ENCODE results near the gene INTS1.
"Not testable (repeated sequence)": the region's sequence is repeated elsewhere in the genome, so short reads cannot be mapped to it uniquely, and the experiment has no call there.

The INTS1 gene

DNA sequence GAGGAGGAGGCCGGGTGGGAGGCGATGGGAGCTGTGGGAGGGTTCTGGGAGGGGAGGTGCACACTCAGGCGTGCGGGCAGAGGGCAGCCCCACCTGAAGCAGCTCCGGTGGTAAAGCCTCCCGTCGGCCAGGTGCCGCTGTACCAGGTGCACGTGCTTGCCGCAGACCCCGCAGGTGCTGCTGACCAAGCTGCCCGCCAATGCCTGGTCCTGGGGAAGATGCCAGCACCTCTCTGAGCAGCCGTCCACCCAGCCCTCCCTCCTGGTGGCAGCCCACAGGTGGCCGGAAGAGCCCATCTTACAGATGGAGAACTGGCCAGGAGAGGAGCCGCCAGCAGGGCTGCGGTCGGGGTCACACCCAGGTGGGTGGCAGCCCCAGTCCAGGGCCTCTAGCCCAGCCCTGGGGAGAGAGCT is 57.6 kb downstream of the INTS1 start:
- DNase-seq (ENCODE audit: low spot score) = no peak

DNA sequence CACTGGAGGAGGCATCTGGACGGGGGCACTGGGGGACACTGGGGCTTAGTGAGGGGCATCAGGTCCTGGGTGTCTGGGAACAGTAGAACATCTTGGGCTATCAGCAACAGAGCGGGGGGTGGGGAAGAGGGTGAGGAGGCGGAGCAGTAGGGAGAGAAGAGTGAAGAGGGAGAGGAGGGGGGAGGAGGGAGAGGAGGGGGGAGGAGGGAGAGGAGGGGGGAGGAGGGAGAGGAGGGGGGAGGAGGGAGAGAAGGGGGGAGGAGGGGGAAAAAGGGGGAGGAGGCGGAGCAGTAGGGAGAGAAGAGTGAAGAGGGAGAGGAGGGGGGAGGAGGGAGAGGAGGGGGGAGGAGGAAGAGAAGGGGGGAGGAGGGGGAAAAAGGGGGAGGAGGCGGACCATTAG is 58.2 kb downstream of the INTS1 start:
- DNase-seq (ENCODE audit: low spot score) = not testable (repeated sequence)

DNA sequence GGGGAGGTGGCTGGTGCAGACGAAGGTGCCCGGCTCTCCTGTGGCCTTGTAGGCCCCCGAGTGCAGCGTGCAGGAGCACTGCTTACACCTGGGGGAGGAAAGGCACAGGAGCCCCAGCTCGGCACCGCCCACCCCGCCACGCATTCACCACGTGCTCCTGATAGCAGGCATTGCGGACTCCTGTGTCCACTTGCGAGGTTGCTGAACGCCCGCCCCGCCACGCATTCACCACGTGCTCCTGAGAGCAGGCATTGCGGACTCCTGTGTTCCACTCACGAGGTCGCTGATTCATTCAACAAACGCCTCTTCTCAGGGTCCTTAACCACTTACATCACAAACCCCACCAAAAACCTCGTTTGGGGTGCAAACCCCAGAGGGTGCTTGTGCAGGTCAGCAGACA is 58.8 kb downstream of the INTS1 start:
- DNase-seq (ENCODE audit: low spot score) = no peak

DNA sequence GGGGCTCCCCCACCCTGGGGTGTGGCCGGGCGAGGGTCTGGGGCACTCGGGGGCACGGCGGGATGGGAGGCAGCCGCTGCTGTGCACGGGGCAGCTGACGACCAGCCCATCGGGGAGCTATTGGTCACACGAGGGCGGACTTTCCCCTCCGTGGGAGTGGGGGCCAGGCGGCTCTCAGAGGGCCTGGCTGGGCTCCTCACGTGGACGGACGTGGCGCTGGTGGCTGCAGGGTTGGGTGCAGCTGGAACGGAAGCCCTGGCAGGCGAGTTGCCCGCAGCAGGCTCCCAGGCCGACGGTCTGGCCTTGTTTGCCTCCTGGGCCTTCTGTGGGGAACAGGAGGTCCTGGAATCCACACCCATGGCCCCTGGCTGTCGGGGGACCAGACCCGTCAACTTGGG is 59.3 kb downstream of the INTS1 start:
- DNase-seq (ENCODE audit: low spot score) = no peak

DNA sequence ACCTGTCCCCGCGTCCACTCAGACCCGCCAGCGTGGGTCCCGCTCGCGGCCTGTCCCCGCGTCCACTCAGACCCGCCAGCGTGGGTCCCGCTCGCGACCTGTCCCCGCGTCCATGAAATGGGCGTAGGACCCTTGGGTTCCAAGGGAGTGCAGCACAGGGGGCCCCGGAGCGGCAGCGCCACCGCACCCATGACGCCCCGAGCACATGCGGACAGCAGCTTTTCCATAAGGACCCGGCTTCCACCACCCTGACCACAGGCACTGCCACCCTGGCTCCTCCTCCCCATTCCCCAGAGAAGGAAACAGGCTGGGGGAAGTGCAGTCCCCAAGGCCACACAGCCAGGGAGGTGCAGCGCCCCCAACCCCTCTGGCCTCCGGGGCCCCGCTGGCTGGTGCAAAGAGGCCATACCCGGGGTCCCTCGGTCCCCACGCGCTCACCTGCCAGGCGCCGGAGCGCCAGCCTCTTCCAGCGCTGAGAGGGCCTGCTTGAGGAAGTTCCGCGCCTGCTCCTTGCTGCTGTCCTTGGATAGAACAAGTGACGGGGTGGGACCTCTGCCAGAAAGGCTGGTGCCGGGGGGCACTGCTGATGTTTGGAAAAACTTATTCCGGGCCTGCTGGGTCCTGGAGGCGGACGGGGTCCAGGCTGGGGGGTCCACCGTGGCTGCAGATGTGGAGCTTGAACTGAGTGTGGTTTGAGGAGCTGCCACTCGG is 59.8 kb downstream of the INTS1 start:
- DNase-seq (ENCODE audit: low spot score) = no peak

DNA sequence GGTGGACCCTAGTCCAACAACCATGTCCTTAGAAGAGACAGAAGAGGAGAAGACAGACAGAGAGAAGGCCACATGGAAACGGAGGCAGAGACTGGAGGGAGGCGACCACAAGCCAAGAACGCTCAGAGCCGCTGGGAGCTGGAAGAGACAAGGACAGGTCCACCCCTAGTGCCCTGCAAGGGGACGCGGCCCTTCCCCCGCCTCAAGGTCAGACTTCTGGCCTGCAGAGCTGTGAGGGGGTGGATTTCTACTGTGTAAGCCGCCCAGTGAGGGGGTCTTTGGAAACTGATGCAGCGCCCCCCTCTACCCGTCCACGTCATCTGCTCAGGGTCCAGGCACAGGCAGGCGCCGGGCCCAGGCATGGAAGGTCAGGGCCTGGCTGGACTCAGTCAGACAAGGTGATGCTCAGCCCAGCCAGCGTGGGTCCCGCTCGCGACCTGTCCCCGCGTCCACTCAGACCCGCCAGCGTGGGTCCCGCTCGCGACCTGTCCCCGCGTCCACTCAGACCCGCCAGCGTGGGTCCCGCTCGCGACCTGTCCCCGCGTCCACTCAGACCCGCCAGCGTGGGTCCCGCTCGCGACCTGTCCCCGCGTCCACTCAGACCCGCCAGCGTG is 60.5 kb downstream of the INTS1 start:
- DNase-seq (ENCODE audit: low spot score) = not testable (repeated sequence)

DNA sequence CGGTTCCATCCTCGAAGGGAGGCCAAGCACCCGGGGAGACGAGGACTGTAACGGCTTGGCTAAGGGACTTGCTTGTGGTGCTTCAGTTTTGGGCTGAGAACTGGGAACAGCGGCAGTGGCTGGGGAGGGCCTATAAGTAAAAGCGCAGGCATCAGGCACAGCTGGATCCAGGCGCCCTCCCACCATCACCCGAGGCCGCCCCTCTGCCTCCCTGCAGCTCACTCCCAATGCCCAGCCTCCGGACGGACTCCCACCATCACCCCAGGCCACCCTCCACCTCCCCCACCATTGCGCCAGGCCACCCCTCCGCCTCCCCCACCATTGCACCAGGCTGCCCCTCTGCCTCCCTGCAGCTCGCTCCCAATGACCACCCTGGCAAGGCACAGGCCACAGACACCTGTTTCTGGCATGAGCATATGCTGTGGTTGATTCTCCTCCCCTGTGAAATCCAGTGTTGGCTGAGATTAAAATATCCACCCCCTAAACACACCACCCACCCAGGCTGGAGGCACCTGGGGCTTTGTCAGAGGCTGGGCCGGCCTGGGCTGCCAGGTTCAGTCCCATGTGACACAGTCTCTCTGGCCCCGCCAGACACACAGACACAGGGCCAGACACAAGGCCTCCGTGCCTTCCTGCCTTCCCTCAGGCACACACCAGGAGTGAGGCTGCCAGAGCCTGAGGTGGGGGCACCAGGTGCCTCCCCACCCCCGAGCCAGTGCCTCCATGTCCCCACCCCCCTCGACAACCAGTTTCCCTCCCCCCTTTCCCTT is 61.6 kb downstream of the INTS1 start:
- no peak for DNase-seq (ENCODE audit: low spot score)

DNA sequence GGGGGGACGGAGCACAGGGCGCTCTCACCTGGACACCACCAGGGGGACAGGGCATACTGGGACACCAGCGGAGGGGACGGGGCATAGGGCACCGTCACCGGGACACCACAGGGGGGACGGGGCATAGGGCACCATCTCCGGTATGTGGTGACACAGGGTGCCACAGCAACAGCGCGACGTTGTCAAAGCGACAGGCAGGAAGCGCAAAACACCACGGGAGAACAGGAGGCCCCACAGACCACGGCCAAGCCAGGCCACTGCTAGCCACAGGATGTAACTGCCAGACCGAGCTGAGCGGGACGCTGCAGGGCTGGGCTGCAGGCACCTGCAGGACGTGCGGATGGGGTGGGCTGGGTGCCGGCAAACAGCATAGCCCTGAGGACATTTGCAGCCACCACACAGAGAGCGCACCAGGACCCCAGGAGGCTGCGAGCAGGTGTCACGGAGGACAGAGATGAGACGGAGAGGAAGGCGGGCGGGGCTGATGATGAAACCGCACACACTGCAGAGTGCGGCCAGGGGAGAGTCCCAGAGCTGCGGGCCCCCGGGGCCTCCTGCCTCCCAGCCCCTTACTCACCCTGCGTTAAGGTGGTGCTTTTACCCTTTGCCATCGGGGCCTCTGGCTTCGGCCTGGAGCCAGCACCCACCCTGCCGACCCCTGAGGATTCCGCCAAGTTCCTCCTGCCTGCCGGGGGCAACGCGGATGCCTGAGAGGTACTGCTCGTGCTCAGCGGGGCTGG is 62.4 kb downstream of the INTS1 start:
- DNase-seq (ENCODE audit: low spot score) = no peak

DNA sequence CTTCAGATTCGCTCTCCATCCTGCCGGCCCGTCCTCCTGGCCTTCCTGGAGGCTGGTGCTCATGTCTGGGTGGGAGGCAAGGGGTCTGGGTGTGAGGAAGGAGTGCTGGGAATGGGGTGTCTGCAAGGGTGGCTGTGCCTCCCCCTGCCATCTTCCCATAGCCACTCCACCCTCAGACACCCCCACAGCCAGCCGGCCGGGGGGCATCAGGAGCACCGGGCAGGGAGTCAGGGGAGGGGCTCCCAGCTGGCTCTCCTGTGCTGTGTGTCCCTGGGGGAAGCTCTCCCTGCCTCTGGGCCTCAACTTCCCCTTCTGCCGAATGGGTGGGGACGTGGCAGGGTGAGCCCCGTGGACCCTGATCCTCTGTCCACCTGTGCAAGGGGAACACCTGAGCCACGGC is 63.6 kb downstream of the INTS1 start:
- DNase-seq (ENCODE audit: low spot score) = no peak

DNA sequence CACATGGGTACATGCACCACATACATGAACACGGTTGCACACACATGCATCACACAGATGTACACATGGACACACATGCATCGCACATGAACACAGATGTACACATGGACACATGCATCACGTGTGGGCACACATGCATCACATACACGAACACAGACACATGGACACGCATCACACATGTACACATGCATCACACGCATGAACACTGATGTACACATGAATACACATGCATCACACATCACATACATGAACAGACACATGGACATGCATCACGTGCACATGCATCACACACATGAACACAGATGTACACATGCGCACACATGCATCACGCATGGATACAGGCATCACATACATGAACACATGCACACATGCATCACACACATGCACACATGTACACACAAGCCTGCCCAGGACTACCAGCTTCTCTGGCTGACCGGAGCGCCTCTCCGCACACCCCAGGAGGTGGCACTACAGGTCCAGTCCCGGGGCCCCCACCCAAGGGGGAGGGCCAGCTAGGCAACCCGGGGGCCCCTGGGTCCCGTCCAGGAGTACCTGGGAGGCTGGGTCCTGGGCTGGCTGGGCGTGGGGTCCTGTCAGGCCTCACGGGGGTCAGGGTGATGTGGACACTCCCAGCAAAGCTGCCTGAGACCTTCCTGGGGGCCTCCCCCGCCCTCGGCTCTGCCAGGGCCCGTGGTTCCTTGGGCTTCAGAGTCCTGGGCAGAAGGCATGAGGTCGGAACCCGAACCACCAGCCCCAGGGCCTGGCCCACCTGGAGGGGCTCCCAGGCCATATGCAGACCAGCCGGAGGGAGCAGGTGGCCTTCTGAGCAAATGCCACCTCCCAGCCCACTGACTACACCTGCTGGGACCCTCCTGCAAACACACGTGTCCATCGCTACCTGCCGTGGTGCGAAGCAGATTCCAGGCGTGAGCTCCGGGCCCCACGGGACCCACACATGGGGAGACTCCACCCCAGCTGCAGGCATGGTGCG is 64.5 kb downstream of the INTS1 start:
- no peak for DNase-seq (ENCODE audit: low spot score)

DNA sequence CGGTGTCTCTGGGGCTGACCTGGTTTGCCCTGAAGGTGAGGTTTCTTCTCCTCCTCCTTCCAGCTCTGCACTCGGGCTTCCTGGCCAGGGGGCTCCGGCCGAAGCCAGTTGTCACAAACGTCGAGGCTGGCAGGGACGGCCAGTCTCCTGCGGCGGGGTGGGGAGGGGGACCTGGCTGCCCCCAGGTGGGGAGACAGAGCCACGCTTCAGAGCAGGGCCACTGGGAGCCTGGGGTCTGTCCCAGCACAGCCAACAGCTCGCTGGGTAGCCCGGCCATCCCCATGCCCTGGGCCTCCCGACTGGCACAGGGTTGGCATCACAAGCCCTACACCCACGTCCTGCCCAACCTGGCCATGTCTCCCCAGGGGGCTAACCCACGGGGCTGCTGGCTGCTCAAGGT is 65.4 kb downstream of the INTS1 start:
- DNase-seq (ENCODE audit: low spot score) = no peak

DNA sequence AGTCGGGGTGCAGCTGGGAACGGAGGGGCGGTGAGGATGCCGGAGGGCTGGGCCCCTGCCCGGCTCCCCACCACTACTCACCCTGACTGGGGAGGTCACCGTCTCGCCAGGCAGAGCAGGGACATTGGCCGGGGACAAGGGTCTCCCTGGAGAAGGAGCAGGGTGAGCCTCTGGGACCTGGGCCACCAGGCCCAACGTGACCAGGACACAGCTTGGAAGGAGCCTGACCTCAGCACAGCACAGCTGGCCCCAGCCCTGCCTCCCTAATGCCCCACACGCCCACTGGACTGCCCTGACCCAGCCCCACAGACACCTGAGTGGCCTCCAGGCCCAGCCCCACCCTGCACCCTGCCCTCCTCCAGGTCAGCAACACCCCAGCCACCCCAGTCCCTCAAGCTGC is 66.0 kb downstream of the INTS1 start:
- no peak for DNase-seq (ENCODE audit: low spot score)

DNA sequence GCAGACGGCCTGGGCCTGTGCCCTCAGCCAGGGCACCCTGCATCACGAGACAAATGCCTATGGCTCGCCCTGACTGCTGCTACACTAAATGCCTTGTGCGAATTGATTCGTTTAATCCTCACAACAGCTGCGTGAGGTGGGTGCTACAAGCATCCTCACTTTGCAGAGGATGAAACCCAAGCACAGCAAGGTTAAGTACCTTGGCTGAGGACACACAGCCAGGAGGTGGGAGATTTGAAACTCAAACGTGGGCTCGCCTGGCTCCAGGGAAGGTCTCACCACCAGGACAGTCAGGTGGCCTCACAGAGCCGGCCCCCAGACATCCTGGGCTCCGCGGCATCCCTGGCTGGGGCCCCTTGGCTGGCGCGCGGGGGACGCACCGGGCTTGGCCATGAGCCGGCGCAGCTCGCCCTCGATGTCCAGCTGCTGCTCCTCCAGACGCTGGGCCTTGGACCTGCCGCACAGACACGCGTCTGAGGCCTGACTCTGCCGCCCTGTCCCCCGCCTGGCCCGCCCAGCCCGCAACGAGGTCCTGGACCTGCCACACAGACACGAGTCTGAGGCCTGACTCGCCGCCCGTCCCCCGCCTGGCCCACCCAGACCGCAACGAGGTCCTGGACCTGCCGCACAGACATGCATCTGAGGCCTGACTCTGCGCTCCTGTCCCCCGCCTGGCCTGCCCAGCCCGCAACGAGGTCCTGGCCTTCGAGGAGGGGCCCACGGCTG is 66.9 kb downstream of the INTS1 start:
- no peak for DNase-seq (ENCODE audit: low spot score)

DNA sequence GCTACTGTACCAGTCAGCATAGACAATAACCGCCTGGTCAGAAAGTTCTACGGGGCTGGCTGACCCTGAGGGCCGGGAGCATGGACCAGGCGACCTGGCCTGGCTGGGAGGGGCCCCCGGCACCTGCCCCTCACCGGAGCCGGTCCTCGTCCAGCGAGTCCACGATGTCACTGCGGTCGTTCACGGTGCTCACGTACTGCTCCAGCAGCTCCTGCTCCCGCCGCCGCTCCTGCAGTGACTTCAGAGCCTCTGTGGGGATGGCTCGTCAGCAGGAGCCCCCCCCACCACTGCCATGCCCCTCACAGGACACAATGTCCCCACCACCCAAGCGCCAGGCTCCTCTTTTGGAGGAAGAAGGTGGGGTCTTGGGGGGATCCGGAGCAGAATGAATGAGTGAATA is 67.6 kb downstream of the INTS1 start:
- no peak for DNase-seq (ENCODE audit: low spot score)

DNA sequence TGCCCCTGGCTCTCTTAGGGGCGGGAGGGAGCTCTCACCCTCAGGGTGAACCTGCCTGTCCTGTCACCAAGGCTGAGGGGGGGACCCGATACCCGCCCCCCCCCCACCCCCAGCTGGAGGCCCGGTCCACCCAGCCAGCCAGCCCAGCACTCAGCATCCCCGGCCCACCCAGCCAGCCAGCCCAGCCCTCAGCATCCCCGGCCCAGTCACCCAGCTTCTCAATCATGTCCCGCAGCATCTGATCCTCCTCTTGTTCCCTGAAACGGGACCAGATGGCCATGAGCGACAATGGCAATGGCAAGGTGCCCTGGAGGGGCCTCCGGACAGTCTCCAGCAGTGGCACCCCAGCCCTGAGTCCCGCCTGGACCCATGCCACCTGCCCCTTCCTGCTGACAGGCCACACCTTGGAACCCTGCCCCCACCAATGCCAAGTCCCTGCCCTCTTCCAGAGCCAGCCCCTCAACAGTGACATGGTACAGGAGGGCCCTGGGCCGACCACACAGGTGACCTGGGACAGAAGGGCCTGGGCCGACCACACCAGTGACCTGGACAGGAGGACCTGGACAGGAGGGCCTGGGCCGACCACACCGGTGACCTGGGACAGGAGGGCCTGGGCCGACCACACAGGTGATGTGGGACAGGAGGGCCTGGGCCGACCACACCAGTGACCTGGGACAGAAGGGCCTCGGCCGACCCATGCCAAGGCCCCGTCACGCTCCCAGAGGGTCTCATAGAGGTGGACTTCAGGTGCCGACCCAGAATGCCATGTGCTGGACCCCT is 69.1 kb downstream of the INTS1 start:
- no peak for DNase-seq (ENCODE audit: low spot score)

DNA sequence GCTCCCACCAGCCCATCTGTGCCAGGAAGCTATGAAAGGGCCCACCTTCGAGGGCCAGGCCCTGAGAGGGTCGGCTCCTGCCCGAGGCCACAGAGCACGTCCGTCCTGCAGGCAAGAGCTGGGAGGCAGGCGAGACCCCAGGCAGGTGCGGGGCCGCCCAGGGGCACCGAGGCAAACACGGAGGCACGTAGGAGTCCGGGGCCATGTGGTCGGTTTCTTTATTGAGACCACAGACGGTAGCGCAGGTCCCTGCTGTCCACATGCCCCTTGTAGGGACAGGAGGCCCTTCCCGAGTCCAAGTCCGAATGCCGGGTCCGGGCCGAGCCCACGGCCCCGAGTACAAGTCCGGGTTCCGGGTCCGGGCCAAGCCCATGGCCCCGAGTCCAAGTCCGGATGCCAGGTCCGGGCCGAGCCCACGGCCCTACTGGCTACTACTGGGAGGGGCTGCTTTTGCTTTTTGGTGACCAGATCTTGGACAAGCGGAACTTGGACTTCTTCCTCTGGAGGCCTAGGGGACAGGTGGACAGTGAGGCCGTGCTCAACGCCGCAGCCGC is 69.9 kb downstream of the INTS1 start:
- no peak for DNase-seq (ENCODE audit: low spot score)

DNA sequence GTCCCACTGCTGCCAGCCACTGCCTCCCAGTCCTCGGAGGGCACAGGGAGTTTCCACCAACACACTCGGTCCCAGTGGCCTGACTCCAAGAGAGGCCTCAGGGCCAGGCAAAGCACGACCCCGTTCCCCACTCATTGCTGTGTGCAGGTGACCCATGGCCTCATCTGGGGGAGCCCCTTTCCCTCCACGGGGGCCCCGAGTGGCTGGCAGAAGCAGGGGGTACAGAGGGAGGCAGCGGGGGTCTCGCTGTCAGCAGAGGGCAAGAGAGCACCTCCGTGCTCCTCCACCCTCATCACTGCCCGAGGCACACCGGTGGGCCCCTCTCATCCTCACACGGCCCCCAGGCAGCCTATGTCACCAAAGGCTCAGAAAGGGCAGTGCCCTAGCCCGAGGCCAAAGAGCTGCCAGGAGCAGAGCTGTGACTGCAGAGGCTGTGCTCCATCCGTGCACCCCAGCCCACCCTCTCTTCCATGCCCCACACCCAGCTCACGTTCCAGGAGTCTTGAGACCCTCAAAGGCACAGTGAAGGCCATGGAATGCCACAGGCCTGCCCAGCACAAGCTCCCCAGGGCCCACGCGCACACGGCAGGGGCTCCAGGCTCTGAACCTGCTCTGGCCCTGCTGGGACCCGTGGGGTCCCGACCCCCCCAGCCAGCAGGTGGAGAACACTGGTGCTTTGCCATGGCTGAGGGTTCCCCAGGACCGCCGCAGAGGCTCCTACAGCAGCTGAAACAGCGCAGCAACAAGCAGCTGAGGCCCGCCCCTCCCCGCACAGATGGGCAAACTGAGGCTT is 70.9 kb downstream of the INTS1 start:
- DNase-seq (ENCODE audit: low spot score) = no peak

DNA sequence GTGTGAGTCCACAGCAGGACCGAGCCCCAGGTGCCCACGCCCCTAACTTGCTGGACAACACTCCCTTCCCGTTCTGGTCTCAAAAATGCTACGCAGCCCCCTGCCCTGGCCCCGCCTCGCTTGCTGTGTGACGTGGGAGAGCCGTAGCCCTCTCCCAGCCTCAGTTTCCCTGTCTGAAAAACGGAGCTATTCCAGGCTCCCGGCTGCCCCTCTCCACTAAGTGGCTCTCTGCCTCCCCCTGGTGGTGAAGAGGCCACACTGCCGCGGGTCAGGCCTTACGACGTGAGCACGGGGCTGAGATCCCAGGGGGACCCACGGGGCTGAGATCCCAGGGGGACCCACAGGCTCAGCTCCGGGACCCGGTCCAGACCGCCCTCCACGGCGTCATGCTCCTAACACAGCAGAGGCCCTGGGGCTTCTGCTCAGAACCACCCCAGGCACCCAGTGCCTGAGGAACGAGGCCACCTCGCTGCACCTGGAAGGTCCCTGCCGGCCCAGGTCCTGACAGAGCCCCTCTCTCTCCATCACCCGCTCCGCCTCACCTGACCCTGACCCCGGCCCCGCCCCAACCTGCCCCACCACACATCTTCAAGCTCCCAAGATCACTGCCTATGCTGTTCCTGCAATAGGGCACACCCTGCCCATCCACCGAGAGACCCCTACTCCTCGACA is 71.6 kb downstream of the INTS1 start:
- peak; percentile 89 for DNase-seq (ENCODE audit: low spot score)
